ENCODE measurements around the gene EID2. TPM values are rescaled to one million over a fixed set of nuclear protein-coding genes. Genes with fewer than 3 reads are reported as not detected.
A peak's percentile ranks its signal among the peaks of the same experiment; 100 is the strongest.

Gene EID2, protein sequence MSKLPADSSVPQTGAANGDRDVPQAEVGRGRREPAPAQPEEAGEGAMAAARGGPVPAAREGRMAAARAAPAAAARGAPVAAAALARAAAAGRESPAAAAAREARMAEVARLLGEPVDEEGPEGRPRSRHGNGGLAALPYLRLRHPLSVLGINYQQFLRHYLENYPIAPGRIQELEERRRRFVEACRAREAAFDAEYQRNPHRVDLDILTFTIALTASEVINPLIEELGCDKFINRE
- 14.6 TPM in 2 replicates for total RNA-seq (2021)
- Bru-seq, nascent RNA: percentile 74 among the genes with signal in this experiment
- BruChase-seq, experiment 1, labeled RNA remaining after a 2-hour chase: percentile 94 among the genes with signal in this experiment
- percentile 92 among the genes with signal in this experiment for BruChase-seq, experiment 2, labeled RNA remaining after a 6-hour chase
- long read RNA-seq, transcript EID2-201 (1 exons, 1,629 nt): major isoform, 27 of 27 reads
- long read RNA-seq, partial matches to known transcripts: 0 of 27 reads
- long read RNA-seq, other reads (novel, unspliced or antisense): 0 of 27 reads

DNA sequence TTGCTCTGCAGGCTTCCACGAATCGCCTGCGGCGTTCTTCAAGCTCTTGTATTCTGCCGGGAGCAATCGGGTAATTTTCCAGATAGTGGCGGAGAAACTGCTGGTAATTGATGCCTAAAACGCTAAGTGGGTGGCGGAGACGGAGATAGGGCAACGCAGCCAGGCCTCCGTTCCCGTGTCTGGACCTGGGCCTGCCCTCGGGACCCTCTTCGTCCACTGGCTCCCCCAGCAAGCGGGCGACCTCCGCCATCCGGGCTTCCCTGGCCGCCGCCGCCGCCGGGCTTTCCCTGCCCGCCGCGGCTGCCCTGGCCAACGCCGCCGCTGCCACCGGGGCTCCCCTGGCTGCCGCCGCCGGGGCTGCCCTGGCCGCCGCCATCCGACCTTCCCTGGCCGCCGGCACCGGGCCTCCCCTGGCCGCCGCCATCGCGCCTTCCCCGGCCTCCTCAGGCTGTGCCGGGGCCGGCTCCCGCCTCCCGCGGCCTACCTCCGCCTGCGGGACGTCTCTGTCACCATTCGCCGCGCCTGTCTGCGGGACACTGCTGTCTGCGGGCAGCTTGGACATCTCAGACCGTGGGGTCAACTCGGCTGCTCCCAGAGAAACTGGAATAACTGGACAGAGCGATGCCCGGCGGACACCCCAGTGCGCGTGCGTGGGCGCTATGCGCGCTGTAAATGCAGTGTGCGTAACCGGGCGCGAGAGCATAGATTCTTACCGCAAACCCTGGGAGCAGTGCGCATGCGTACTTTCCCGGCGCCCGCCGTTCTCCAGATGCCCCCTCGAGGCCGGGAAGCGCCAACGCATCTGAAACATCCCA lies at the start of gene EID2:
Gene EID2 (minus strand): TSS at position 644 of the 815 bp plus-strand sequence. CDS start 82 bp downstream, at position 562.
- DNase-seq: peak; percentile 86 to 95
- Histone ChIP-seq H3K4me2 (peak within 1 kb of the TSS; percentile 82), H3K9me3 (ENCODE audit: insufficient read depth, low read depth) (no peaks in the 10 kb centered on the region), H3K4me1 (replicated peaks; ENCODE audit: insufficient read depth) (peaks cover 10% of the 10 kb centered on the region), H3K36me3 (ENCODE audit: low read depth) (no peaks in the 10 kb centered on the region), H2AFZ (peak within 1 kb of the TSS; percentile 84), H3K27me3 (ENCODE audit: insufficient read depth, low read depth) (no peaks in the 10 kb centered on the region), H3K79me2 (ENCODE audit: low read depth) (peaks cover 15% of the 10 kb centered on the region), H3K27ac (peak within 1 kb of the TSS; percentile 44), H3K9me2 (ENCODE audit: insufficient read depth) (no peaks in the 10 kb centered on the region), H3F3A (ENCODE audit: insufficient read depth, low read depth) (no peaks in the 10 kb centered on the region; the same call in 1 of the 2 replicates), H3K4me3 (peak within 1 kb of the TSS; percentile 75), H4K20me1 (ENCODE audit: insufficient read depth) (no peaks in the 10 kb centered on the region; the same call in 1 of the 2 replicates)
- TF ChIP-seq, protein P1, sequence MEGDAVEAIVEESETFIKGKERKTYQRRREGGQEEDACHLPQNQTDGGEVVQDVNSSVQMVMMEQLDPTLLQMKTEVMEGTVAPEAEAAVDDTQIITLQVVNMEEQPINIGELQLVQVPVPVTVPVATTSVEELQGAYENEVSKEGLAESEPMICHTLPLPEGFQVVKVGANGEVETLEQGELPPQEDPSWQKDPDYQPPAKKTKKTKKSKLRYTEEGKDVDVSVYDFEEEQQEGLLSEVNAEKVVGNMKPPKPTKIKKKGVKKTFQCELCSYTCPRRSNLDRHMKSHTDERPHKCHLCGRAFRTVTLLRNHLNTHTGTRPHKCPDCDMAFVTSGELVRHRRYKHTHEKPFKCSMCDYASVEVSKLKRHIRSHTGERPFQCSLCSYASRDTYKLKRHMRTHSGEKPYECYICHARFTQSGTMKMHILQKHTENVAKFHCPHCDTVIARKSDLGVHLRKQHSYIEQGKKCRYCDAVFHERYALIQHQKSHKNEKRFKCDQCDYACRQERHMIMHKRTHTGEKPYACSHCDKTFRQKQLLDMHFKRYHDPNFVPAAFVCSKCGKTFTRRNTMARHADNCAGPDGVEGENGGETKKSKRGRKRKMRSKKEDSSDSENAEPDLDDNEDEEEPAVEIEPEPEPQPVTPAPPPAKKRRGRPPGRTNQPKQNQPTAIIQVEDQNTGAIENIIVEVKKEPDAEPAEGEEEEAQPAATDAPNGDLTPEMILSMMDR (conservative IDR thresholded peaks at IDR 0.05): peak; percentile 78; the same call in 1 of the 2 replicates
- TF ChIP-seq EZH2 (IDR thresholded peaks at IDR 0.05; ENCODE audit: low read depth): no peak
- TSS peak; percentile 97 for BruUV-seq (replicated peaks)
- intact Hi-C loops (cut with micrococcal nuclease; ENCODE audit: unreplicated experiment): no loop called here
- ChIA-PET CTCF (interaction anchor here (0.5 to 0.7 kb wide), 5 partner anchors 12 to 391 kb away, joined by 3 to 5 read pairs (median 5); no protein-coding TSS in a partner anchor), POLR2A (ENCODE audit: unreplicated experiment) (no interaction called here)

DNA sequence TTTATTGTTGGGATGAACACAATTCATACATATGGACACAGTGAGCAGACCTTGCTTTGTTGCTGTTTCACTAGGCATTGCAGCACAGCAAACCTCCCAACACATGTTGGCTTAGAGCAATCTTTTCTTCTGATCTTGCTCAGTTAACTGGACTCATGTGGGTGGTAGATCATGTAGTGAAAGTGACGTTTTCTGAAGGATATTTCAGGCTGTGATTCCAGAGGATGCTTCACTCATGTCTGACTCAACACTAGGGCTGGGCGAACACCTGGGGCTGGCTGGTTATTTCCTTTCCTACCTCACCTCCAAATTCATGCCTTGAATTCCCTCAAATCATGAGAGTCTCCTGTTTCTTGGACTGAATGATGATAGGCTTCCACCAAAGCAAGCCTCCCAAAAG lies 48.1 kb upstream of the EID2 start:
- DNase-seq: no peak
- intact Hi-C loops (cut with micrococcal nuclease; ENCODE audit: unreplicated experiment): no loop called here
- Histone ChIP-seq H3K4me2 (no peak overlapping the region), H3K4me3 (no peak overlapping the region), H3F3A (ENCODE audit: insufficient read depth, low read depth) (no peaks in the 10 kb centered on the region), H3K4me1 (replicated peaks; ENCODE audit: insufficient read depth) (0 out of 2 replicates have a peak, but pooled peaks cover 5% of the 10 kb centered on the region), H4K20me1 (ENCODE audit: insufficient read depth) (no peaks in the 10 kb centered on the region), H3K9me3 (ENCODE audit: insufficient read depth, low read depth) (no peaks in the 10 kb centered on the region), H3K36me3 (ENCODE audit: low read depth) (no peaks in the 10 kb centered on the region), H3K27ac (no peak overlapping the region), H2AFZ (no peak overlapping the region), H3K27me3 (ENCODE audit: insufficient read depth, low read depth) (peaks cover 28% of the 10 kb centered on the region), H3K79me2 (ENCODE audit: low read depth) (no peaks in the 10 kb centered on the region), H3K9me2 (ENCODE audit: insufficient read depth) (no peaks in the 10 kb centered on the region)
- TF ChIP-seq, protein P1 (conservative IDR thresholded peaks at IDR 0.05): no peak
- TF ChIP-seq EZH2 (IDR thresholded peaks at IDR 0.05; ENCODE audit: low read depth): no peak
- ChIA-PET POLR2A (ENCODE audit: unreplicated experiment) (no interaction called here), CTCF (no interaction called here)
- no TSS peak for BruUV-seq (replicated peaks)

DNA sequence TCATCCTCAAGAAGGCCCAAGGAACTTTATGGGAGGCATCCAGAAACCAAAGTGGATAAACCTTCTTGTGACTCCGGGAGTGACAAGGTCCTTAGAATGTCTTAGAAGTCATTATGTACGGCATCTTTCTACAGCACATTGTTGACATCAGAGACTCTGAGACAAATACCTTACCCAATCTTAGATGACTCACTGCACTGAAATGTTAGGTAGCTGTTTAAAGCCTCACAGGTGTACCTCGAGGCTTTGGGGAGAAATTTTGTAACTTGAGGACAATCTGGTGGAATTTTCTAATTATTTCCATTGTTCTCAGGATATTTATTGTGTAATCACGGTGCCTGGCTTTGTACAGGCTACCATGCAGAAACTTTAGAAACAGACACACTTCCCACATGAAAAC lies 47.5 kb upstream of the EID2 start:
- Histone ChIP-seq H3F3A (ENCODE audit: insufficient read depth, low read depth) (no peaks in the 10 kb centered on the region), H3K9me3 (ENCODE audit: insufficient read depth, low read depth) (no peaks in the 10 kb centered on the region), H3K27me3 (ENCODE audit: insufficient read depth, low read depth) (peaks cover 28% of the 10 kb centered on the region), H3K36me3 (ENCODE audit: low read depth) (no peaks in the 10 kb centered on the region), H3K4me3 (no peak overlapping the region), H3K79me2 (ENCODE audit: low read depth) (no peaks in the 10 kb centered on the region), H3K9me2 (ENCODE audit: insufficient read depth) (no peaks in the 10 kb centered on the region), H2AFZ (no peak overlapping the region), H3K4me1 (replicated peaks; ENCODE audit: insufficient read depth) (0 out of 2 replicates have a peak, but pooled peaks cover 5% of the 10 kb centered on the region), H3K4me2 (no peak overlapping the region), H3K27ac (no peak overlapping the region), H4K20me1 (ENCODE audit: insufficient read depth) (no peaks in the 10 kb centered on the region)
- no TSS peak for BruUV-seq (replicated peaks)
- ChIA-PET POLR2A (ENCODE audit: unreplicated experiment) (no interaction called here), CTCF (interaction anchor here (0.6 kb wide), 1 partner anchor 1681 kb away, joined by 5 read pairs; the partner anchor contains the start of gene WDR87)
- intact Hi-C loops (cut with micrococcal nuclease; ENCODE audit: unreplicated experiment): no loop called here
- TF ChIP-seq, protein P1 (conservative IDR thresholded peaks at IDR 0.05): no peak
- TF ChIP-seq EZH2 (IDR thresholded peaks at IDR 0.05; ENCODE audit: low read depth): no peak
- DNase-seq: peak in 1 of 2 experiments; percentile 60
